SHP77 (cell line): ENCODE measurements around the gene THOP1.

Experiments
- DNase-seq, 2 experiments: peaks; one replicate each; lab custom pipeline; 2025; lab: John Stamatoyannopoulos, UW

Gene THOP1

GRCh38 chr19:2785244-2785997 lies at the start of gene THOP1:
Gene THOP1, plus strand, starts transcription at chr19:2785503. Its CDS starts 160 bp downstream, at chr19:2785663.
- peak; percentile 97 to 98 for DNase-seq

- no peak for DNase-seq
Measured at GRCh38 chr19:2736550-2737190, 48.6 kb upstream of the THOP1 start.

- DNase-seq = peak; percentile 88 to 93
Measured at GRCh38 chr19:2739602-2740313, 45.5 kb upstream of the THOP1 start, which contains the start of gene SLC39A3. Gene SLC39A3, minus strand, starts transcription at chr19:2740017. Its CDS starts 2,760 bp downstream, at chr19:2737257.

GRCh38 chr19:2740314-2740656 lies 45.0 kb upstream of the THOP1 start:
- DNase-seq = no peak

GRCh38 chr19:2743099-2743498 lies 42.2 kb upstream of the THOP1 start:
- no peak for DNase-seq

GRCh38 chr19:2744113-2744512 lies 41.2 kb upstream of the THOP1 start:
- no peak for DNase-seq

GRCh38 chr19:2747349-2747748 lies 38.0 kb upstream of the THOP1 start:
- no peak for DNase-seq

GRCh38 chr19:2750808-2751437 lies 34.4 kb upstream of the THOP1 start:
- no peak for DNase-seq

- DNase-seq = no peak
Measured at GRCh38 chr19:2751438-2751830, 33.9 kb upstream of the THOP1 start.

GRCh38 chr19:2754659-2755447 lies 30.4 kb upstream of the THOP1 start:
- no peak for DNase-seq

- no peak for DNase-seq
Measured at GRCh38 chr19:2755448-2755705, 29.9 kb upstream of the THOP1 start.

GRCh38 chr19:2755811-2756210 lies 29.5 kb upstream of the THOP1 start:
- DNase-seq = no peak

- DNase-seq = no peak
Measured at GRCh38 chr19:2756477-2756876, 28.8 kb upstream of the THOP1 start.

- DNase-seq = no peak
Measured at GRCh38 chr19:2756921-2757881, 28.1 kb upstream of the THOP1 start.

- no peak for DNase-seq
Measured at GRCh38 chr19:2758601-2759313, 26.5 kb upstream of the THOP1 start.

- no peak for DNase-seq
Measured at GRCh38 chr19:2759362-2759761, 25.9 kb upstream of the THOP1 start.

GRCh38 chr19:2759965-2760364 lies 25.3 kb upstream of the THOP1 start:
- no peak for DNase-seq

GRCh38 chr19:2761309-2761677 lies 24.0 kb upstream of the THOP1 start:
- DNase-seq = no peak

GRCh38 chr19:2761876-2762782 lies 23.2 kb upstream of the THOP1 start:
- DNase-seq = no peak
